Astrocyte (in vitro differentiated cells and primary cell): ENCODE data around the gene DYNC1LI1. TPM values are rescaled to one million over a fixed set of nuclear protein-coding genes. Genes with fewer than 3 reads are reported as not detected.

Experiments used
- DNase-seq: peaks from one replicate; pipeline ENCODE4 v3.0.0-alpha.2; 2010; ENCODE audit warnings: low read depth
- FAIRE-seq: peaks from 2 replicates; lab custom pipeline; 2011; peaks lifted over from hg19 to GRCh38; lab: Jason Lieb, UNC
- H2AFZ ChIP-seq: 2 replicates; pipeline ENCODE4 v1.6.0; 2012; ENCODE audit warnings: low read depth, low read length, inconsistent platforms
- H3K27ac ChIP-seq: 2 replicates; pipeline ENCODE4 v1.5.1; 2011; ENCODE audit warnings: low read depth, low read length, inconsistent platforms
- H3K27me3 ChIP-seq: 2 replicates; pipeline ENCODE4 v1.6.0; 2011; ENCODE audit warnings: low read length, inconsistent platforms; ENCODE audit not compliant: insufficient read depth
- H3K36me3 ChIP-seq: 2 replicates; pipeline ENCODE4 v1.5.1; 2011; ENCODE audit warnings: low read length, inconsistent platforms; ENCODE audit not compliant: insufficient read depth
- H3K4me1 ChIP-seq: 2 replicates; pipeline ENCODE4 v1.5.1; 2011; ENCODE audit warnings: low read length, inconsistent platforms; ENCODE audit not compliant: insufficient read depth
- H3K4me2 ChIP-seq: 2 replicates; pipeline ENCODE4 v1.6.0; 2012; ENCODE audit warnings: low read length, inconsistent platforms
- H3K4me3 ChIP-seq: 2 replicates; pipeline ENCODE4 v1.5.1; 2011; ENCODE audit warnings: low read depth, mild to moderate bottlenecking, low read length, inconsistent platforms; ENCODE audit not compliant: insufficient read depth
- H3K79me2 ChIP-seq: 2 replicates; pipeline ENCODE4 v1.6.0; 2012; ENCODE audit warnings: mild to moderate bottlenecking, low read length, inconsistent platforms; ENCODE audit not compliant: insufficient read depth
- H3K9ac ChIP-seq: 2 replicates; pipeline ENCODE4 v1.6.0; 2012; ENCODE audit warnings: mild to moderate bottlenecking, low read length, inconsistent platforms
- H3K9me3 ChIP-seq: 2 replicates; pipeline ENCODE4 v1.5.1; 2012; ENCODE audit warnings: low read depth, mild to moderate bottlenecking, low read length, inconsistent platforms; ENCODE audit not compliant: insufficient read depth
- H4K20me1 ChIP-seq: 2 replicates; pipeline ENCODE4 v1.6.0; 2012; ENCODE audit warnings: low read length, inconsistent platforms; ENCODE audit not compliant: insufficient read depth
- H3K27ac Mint-ChIP-seq: one replicate; pipeline ENCODE4 v1.8.0; 2021; ENCODE audit warnings: mild to moderate bottlenecking, mixed read lengths; ENCODE audit not compliant: unreplicated experiment
- H3K27me3 Mint-ChIP-seq: one replicate; pipeline ENCODE4 v1.8.0; 2021; ENCODE audit warnings: low read depth, mixed read lengths; ENCODE audit not compliant: unreplicated experiment
- H3K36me3 Mint-ChIP-seq: one replicate; pipeline ENCODE4 v1.8.0; 2021; ENCODE audit warnings: low read depth, mixed read lengths; ENCODE audit not compliant: unreplicated experiment
- H3K4me1 Mint-ChIP-seq: one replicate; pipeline ENCODE4 v1.8.0; 2021; ENCODE audit warnings: low read depth, mixed read lengths; ENCODE audit not compliant: unreplicated experiment
- H3K4me3 Mint-ChIP-seq: one replicate; pipeline ENCODE4 v1.8.0; 2021; ENCODE audit warnings: mild to moderate bottlenecking, moderate library complexity, mixed read lengths; ENCODE audit not compliant: unreplicated experiment
- H3K9me3 Mint-ChIP-seq: one replicate; pipeline ENCODE4 v1.8.0; 2021; ENCODE audit warnings: mild to moderate bottlenecking, mixed read lengths; ENCODE audit not compliant: unreplicated experiment
- EZH2 ChIP-seq: IDR thresholded peaks from 2 replicates; pipeline ENCODE4 v1.6.1; 2012; ENCODE audit warnings: mild to moderate bottlenecking, low read length, inconsistent platforms; ENCODE audit not compliant: insufficient read depth
- total RNA-seq: library from RNA; stranded (reverse); gene quantifications from 2 replicates; pipeline ENCODE4 v1.2.1, GENCODE V29; 2021
- TF ChIP-seq, protein P1 (sequence below): IDR thresholded peaks from 2 replicates; pipeline ENCODE4 v1.5.1; 2011; ENCODE audit warnings: low read depth, mild to moderate bottlenecking, inconsistent platforms, low read length, moderate library complexity; ENCODE audit not compliant: insufficient read depth

DYNC1LI1 gene
- total RNA-seq, 1 donor from 2014 or later = 43.0 TPM

DNA sequence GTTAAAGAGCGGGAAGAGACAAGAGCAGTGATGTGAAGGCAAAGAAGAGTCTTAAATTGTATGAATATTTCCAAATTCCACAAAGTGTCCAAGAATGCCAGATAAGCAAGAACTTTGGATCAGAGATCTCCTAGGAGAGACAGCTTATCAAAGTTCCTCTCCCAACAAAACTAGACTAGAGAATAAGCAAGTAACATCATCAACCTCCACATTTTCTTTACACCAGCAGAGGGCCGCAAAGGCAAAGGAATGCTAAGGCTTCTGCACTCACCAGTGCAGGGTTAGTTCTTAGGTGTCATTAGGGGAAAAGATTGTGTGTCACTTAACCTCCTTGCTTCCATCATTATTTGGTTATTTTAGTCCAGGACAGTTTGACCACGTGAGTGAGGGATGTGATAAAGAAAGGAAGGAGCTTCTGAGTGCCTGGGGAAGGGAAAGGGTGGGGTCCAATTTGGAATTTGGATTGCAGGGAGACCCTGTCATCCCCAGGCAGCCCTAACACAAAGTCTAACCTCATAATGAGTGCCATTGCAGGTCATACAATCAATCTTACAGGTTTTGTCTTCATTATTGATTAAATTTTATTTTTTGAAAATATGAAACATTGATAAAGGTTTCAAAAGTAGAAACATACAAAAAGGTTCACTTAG is 60.5 kb downstream of the DYNC1LI1 start:
- Histone ChIP-seq H3K9ac (no peak overlapping the region), H3K4me3 (no peak overlapping the region), H3K27ac (no peak overlapping the region), H3K4me1 (no peaks in the 10 kb centered on the region), H3K9me3 (no peaks in the 10 kb centered on the region), H4K20me1 (no peaks in the 10 kb centered on the region), H3K79me2 (no peaks in the 10 kb centered on the region), H3K4me2 (no peak overlapping the region), H2AFZ (no peak overlapping the region), H3K27me3 (no peaks in the 10 kb centered on the region), H3K36me3 (no peaks in the 10 kb centered on the region)
- Mint-ChIP-seq H3K36me3 (no peaks in the 10 kb centered on the region), H3K27ac (peak overlapping the region; percentile 58), H3K4me1 (peaks cover 3% of the 10 kb centered on the region), H3K9me3 (no peaks in the 10 kb centered on the region), H3K27me3 (no peaks in the 10 kb centered on the region), H3K4me3 (no peak overlapping the region)
- TF ChIP-seq EZH2 = no peak
- TF ChIP-seq, protein P1, sequence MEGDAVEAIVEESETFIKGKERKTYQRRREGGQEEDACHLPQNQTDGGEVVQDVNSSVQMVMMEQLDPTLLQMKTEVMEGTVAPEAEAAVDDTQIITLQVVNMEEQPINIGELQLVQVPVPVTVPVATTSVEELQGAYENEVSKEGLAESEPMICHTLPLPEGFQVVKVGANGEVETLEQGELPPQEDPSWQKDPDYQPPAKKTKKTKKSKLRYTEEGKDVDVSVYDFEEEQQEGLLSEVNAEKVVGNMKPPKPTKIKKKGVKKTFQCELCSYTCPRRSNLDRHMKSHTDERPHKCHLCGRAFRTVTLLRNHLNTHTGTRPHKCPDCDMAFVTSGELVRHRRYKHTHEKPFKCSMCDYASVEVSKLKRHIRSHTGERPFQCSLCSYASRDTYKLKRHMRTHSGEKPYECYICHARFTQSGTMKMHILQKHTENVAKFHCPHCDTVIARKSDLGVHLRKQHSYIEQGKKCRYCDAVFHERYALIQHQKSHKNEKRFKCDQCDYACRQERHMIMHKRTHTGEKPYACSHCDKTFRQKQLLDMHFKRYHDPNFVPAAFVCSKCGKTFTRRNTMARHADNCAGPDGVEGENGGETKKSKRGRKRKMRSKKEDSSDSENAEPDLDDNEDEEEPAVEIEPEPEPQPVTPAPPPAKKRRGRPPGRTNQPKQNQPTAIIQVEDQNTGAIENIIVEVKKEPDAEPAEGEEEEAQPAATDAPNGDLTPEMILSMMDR = peak; percentile 81
- peak; percentile 84 for FAIRE-seq
- DNase-seq = peak; percentile 32

DNA sequence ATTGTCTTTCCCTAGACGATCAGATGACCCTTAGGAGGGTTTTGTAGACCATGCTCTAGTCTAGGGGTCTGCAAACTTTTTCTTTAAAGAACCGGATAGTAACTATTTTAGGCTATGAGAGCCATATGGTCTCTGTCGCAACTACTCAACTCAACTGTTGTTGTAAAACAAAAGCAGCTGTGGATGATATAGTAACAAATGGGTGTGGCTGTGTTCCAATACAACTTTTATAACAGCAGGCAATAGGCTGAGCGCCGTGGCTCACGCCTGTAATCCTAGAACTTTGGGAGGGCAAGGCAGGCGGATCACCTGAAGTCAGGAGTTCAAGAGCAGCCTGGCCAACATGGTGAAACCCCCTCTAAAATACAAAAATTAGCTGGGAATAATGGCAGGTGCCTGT is 61.9 kb downstream of the DYNC1LI1 start:
- no peak for FAIRE-seq
- Mint-ChIP-seq H3K9me3 (no peaks in the 10 kb centered on the region), H3K4me1 (peaks cover 3% of the 10 kb centered on the region), H3K27ac (no peak overlapping the region), H3K4me3 (no peak overlapping the region), H3K36me3 (no peaks in the 10 kb centered on the region), H3K27me3 (no peaks in the 10 kb centered on the region)
- TF ChIP-seq, protein P1 = no peak
- no peak for TF ChIP-seq EZH2
- Histone ChIP-seq H3K4me3 (no peak overlapping the region), H3K9me3 (no peaks in the 10 kb centered on the region), H3K4me1 (no peaks in the 10 kb centered on the region), H4K20me1 (no peaks in the 10 kb centered on the region), H3K9ac (no peak overlapping the region), H3K27me3 (no peaks in the 10 kb centered on the region), H2AFZ (no peak overlapping the region), H3K79me2 (no peaks in the 10 kb centered on the region), H3K27ac (no peak overlapping the region), H3K4me2 (no peak overlapping the region), H3K36me3 (no peaks in the 10 kb centered on the region)
- no peak for DNase-seq

DNA sequence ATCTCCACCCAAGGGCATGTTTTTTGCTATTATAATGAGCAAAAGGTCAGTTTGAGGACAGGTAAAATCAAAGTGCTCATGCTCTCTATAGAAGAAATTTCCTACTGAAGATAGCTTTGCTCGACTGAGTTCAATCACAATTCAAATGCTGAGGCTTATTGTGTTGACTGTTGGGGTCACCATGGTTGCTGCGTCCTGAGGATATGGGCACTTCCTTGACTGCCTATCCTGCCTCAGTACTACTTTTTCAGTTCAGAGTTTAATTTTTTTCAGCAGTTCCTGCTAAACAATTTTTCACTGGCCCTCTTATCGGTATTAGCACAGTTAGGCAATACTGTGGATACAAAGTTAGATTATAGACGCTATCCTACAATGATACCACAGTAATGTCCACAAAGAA is 64.2 kb downstream of the DYNC1LI1 start:
- peaks cover 7% of the 10 kb centered on the region for H3K79me2 ChIP-seq
- FAIRE-seq (no peak), DNase-seq (no peak)
- no peak overlapping the region for H3K27ac Mint-ChIP-seq
- H3K36me3 Mint-ChIP-seq = no peaks in the 10 kb centered on the region
- H4K20me1 ChIP-seq = peaks cover 8% of the 10 kb centered on the region
- H3K36me3 ChIP-seq = no peaks in the 10 kb centered on the region
- no peak overlapping the region for H2AFZ ChIP-seq
- H3K4me3 ChIP-seq = no peak overlapping the region
- peaks cover 6% of the 10 kb centered on the region for H3K4me1 Mint-ChIP-seq
- H3K27ac ChIP-seq = no peak overlapping the region
- H3K9me3 Mint-ChIP-seq = no peaks in the 10 kb centered on the region
- H3K4me1 ChIP-seq = peaks cover 3% of the 10 kb centered on the region
- H3K9me3 ChIP-seq = no peaks in the 10 kb centered on the region
- no peaks in the 10 kb centered on the region for H3K27me3 ChIP-seq
- no peak overlapping the region for H3K4me2 ChIP-seq
- no peak overlapping the region for H3K9ac ChIP-seq
- no peaks in the 10 kb centered on the region for H3K27me3 Mint-ChIP-seq
- TF ChIP-seq, protein P1 = no peak
- TF ChIP-seq EZH2 = no peak
- no peak overlapping the region for H3K4me3 Mint-ChIP-seq
